ENCODE results near the gene GRID2.

GRID2 gene

GRCh38 chr4:93212250-93212649, 908.5 kb downstream of the GRID2 start:
- no peaks in the 10 kb centered on the region for H3K36me3 ChIP-seq (ENCODE audit: control insufficient read depth, insufficient read depth, low read length)
- H3K27me3 ChIP-seq (ENCODE audit: control insufficient read depth, insufficient read depth, low read length): no peaks in the 10 kb centered on the region
- H3K4me1 ChIP-seq (ENCODE audit: control insufficient read depth, insufficient read depth, low read length): no peaks in the 10 kb centered on the region

DNA sequence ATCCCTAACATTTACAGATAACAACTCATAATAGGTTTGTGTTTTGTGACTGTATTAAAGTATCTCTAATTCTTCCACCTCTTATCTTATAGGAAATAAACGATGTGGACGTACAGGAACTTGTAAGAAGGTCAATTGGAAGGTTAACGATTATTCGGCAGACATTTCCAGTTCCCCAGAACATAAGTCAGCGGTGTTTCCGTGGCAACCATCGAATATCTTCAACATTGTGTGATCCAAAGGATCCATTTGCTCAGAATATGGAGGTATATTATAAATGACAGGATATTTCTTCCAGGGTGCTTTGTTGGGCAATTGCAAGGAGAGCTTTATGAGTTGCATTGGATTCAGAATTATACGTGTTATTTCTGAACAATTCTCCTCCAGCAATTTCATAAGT, 912.9 kb downstream of the GRID2 start:
- no peak overlapping the region for H3K27ac ChIP-seq (ENCODE audit: low read depth, low read length)
- no peaks in the 10 kb centered on the region for H3K4me1 ChIP-seq (ENCODE audit: control insufficient read depth, insufficient read depth, low read length)
- H3K9ac ChIP-seq (ENCODE audit: low read length): no peak overlapping the region
- H3K27me3 ChIP-seq (ENCODE audit: control insufficient read depth, insufficient read depth, low read length): no peaks in the 10 kb centered on the region
- H3K36me3 ChIP-seq (ENCODE audit: control insufficient read depth, insufficient read depth, low read length): no peaks in the 10 kb centered on the region
- no peak overlapping the region for H3K4me3 ChIP-seq (ENCODE audit: low read length)

More at GRCh38 chr4:93212250-93212649, 908.5 kb downstream of the GRID2 start:
- no peak overlapping the region for H3K9ac ChIP-seq (ENCODE audit: low read length)
- H3K4me3 ChIP-seq (ENCODE audit: low read length): no peak overlapping the region
- H3K27ac ChIP-seq (ENCODE audit: low read depth, low read length): no peak overlapping the region

DNA sequence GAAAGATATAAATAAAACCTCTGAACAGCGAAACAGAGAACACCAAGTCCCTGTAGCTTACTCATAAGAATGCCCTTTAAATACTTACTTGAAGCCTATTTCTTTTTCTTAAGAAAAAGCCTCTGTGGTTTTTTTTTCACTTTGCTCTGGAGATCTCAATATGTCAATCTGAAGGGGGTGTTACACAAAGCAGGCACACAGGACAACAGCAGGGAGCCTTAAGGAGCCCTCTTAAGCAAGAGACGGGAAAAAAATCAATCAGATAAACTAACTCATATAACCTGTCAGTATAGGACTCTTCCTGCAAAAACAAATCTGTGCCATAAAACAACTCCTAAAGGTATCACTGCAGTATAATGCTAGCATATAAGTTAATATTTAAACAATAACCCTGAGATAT, 913.7 kb downstream of the GRID2 start:
- Histone ChIP-seq H3K27me3 (ENCODE audit: control insufficient read depth, insufficient read depth, low read length) (no peaks in the 10 kb centered on the region), H3K9ac (ENCODE audit: low read length) (no peak overlapping the region), H3K27ac (ENCODE audit: low read depth, low read length) (no peak overlapping the region), H3K4me1 (ENCODE audit: control insufficient read depth, insufficient read depth, low read length) (no peaks in the 10 kb centered on the region), H3K4me3 (ENCODE audit: low read length) (no peak overlapping the region), H3K36me3 (ENCODE audit: control insufficient read depth, insufficient read depth, low read length) (no peaks in the 10 kb centered on the region)

DNA sequence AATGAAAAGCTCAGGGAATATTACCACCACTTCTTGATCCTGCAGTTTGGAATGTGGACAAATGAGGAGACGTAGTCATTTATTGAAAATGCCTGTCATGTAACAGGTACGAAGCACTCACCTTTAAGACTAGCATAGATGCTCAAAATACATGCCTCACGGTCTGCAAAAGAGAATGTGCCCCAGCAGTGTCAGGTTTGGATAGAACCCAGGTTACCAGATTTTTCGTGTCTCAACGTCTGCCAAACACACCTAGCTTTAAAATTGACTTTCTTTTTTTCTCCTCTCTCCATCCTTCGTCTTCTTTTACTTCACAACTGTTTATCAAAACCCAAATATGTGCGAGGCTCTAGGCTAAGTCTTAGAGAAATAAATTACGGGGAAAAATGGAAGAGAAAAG, 918.0 kb downstream of the GRID2 start:
- no peaks in the 10 kb centered on the region for H3K36me3 ChIP-seq (ENCODE audit: control insufficient read depth, insufficient read depth, low read length)
- no peaks in the 10 kb centered on the region for H3K4me1 ChIP-seq (ENCODE audit: control insufficient read depth, insufficient read depth, low read length)
- H3K4me3 ChIP-seq (ENCODE audit: low read length): no peak overlapping the region
- H3K27ac ChIP-seq (ENCODE audit: low read depth, low read length): no peak overlapping the region
- H3K27me3 ChIP-seq (ENCODE audit: control insufficient read depth, insufficient read depth, low read length): no peaks in the 10 kb centered on the region
- no peak overlapping the region for H3K9ac ChIP-seq (ENCODE audit: low read length)

GRCh38 chr4:93228021-93228420, 924.3 kb downstream of the GRID2 start:
- no peaks in the 10 kb centered on the region for H3K4me1 ChIP-seq (ENCODE audit: control insufficient read depth, insufficient read depth, low read length)
- H3K9ac ChIP-seq (ENCODE audit: low read length): no peak overlapping the region
- no peaks in the 10 kb centered on the region for H3K27me3 ChIP-seq (ENCODE audit: control insufficient read depth, insufficient read depth, low read length)
- H3K36me3 ChIP-seq (ENCODE audit: control insufficient read depth, insufficient read depth, low read length): no peaks in the 10 kb centered on the region
- no peak overlapping the region for H3K27ac ChIP-seq (ENCODE audit: low read depth, low read length)
- H3K4me3 ChIP-seq (ENCODE audit: low read length): no peak overlapping the region

GRCh38 chr4:93232883-93233282, 929.1 kb downstream of the GRID2 start:
- no peak overlapping the region for H3K9ac ChIP-seq (ENCODE audit: low read length)
- H3K27me3 ChIP-seq (ENCODE audit: control insufficient read depth, insufficient read depth, low read length): no peaks in the 10 kb centered on the region
- H3K27ac ChIP-seq (ENCODE audit: low read depth, low read length): no peak overlapping the region
- no peaks in the 10 kb centered on the region for H3K36me3 ChIP-seq (ENCODE audit: control insufficient read depth, insufficient read depth, low read length)
- H3K4me3 ChIP-seq (ENCODE audit: low read length): no peak overlapping the region
- no peaks in the 10 kb centered on the region for H3K4me1 ChIP-seq (ENCODE audit: control insufficient read depth, insufficient read depth, low read length)

DNA sequence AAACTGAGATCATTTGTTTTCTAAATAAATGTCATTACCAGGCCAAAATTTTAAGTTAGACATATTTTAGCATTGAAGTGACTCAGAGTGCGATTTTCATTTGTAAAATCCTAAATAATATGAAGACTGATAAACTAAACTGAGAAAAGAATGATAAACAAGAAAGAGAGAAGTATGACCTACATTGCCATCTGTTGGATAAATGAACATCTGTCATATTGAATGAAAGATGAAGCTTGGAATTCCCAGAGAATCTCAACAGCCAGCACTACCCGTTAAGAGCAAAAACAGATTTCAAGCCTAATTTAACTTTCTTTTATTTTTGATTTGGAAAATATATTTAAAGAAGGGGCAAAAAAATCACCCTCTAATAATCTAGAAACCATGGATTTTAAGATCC, 933.8 kb downstream of the GRID2 start:
- Histone ChIP-seq H3K9ac (ENCODE audit: low read length) (no peak overlapping the region), H3K27ac (ENCODE audit: low read depth, low read length) (no peak overlapping the region), H3K36me3 (ENCODE audit: control insufficient read depth, insufficient read depth, low read length) (no peaks in the 10 kb centered on the region), H3K4me3 (ENCODE audit: low read length) (no peak overlapping the region), H3K27me3 (ENCODE audit: control insufficient read depth, insufficient read depth, low read length) (no peaks in the 10 kb centered on the region), H3K4me1 (ENCODE audit: control insufficient read depth, insufficient read depth, low read length) (no peaks in the 10 kb centered on the region)

DNA sequence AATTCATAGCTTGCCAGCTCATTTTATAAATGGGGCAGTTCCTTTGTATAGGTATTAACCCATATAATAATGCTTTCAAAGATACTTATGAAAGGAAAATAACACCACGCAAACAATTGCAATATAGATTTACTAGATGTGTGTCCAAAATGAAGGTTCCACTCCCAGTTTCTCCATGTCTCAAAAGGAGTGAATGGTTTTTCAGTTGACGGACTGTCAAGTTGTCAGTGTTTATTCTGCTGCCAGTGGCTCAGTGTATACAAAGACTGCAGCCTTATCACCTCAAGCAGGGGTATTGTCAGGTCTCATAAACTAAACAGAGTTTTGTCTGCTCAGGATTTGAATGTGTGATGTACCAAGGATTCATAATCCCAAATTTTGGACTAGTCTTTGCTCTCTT, 939.5 kb downstream of the GRID2 start:
- Histone ChIP-seq H3K4me3 (ENCODE audit: low read length) (no peak overlapping the region), H3K4me1 (ENCODE audit: control insufficient read depth, insufficient read depth, low read length) (no peaks in the 10 kb centered on the region)

GRCh38 chr4:93261207-93261606, 957.4 kb downstream of the GRID2 start:
- Histone ChIP-seq H3K36me3 (ENCODE audit: control insufficient read depth, insufficient read depth, low read length) (no peaks in the 10 kb centered on the region), H3K4me3 (ENCODE audit: low read length) (no peak overlapping the region), H3K27me3 (ENCODE audit: control insufficient read depth, insufficient read depth, low read length) (no peaks in the 10 kb centered on the region), H3K27ac (ENCODE audit: low read depth, low read length) (no peak overlapping the region), H3K4me1 (ENCODE audit: control insufficient read depth, insufficient read depth, low read length) (no peaks in the 10 kb centered on the region), H3K9ac (ENCODE audit: low read length) (no peak overlapping the region)

More for the DNA sequence above, 939.5 kb downstream of the GRID2 start:
- no peak overlapping the region for H3K9ac ChIP-seq (ENCODE audit: low read length)
- H3K27ac ChIP-seq (ENCODE audit: low read depth, low read length): no peak overlapping the region
- no peaks in the 10 kb centered on the region for H3K36me3 ChIP-seq (ENCODE audit: control insufficient read depth, insufficient read depth, low read length)
- H3K27me3 ChIP-seq (ENCODE audit: control insufficient read depth, insufficient read depth, low read length): no peaks in the 10 kb centered on the region

- H3K4me1 ChIP-seq (ENCODE audit: control insufficient read depth, insufficient read depth, low read length): no peaks in the 10 kb centered on the region
- H3K4me3 ChIP-seq (ENCODE audit: low read length): no peak overlapping the region
These were observed 959.4 kb downstream of the GRID2 start for GRCh38 chr4:93263166-93263565.

GRCh38 chr4:93267747-93268146, 964.0 kb downstream of the GRID2 start:
- H3K27ac ChIP-seq (ENCODE audit: low read depth, low read length): no peak overlapping the region
- H3K9ac ChIP-seq (ENCODE audit: low read length): no peak overlapping the region
- H3K4me3 ChIP-seq (ENCODE audit: low read length): no peak overlapping the region
- H3K4me1 ChIP-seq (ENCODE audit: control insufficient read depth, insufficient read depth, low read length): no peaks in the 10 kb centered on the region
- no peaks in the 10 kb centered on the region for H3K36me3 ChIP-seq (ENCODE audit: control insufficient read depth, insufficient read depth, low read length)
- H3K27me3 ChIP-seq (ENCODE audit: control insufficient read depth, insufficient read depth, low read length): no peaks in the 10 kb centered on the region

More at GRCh38 chr4:93263166-93263565, 959.4 kb downstream of the GRID2 start:
- no peaks in the 10 kb centered on the region for H3K36me3 ChIP-seq (ENCODE audit: control insufficient read depth, insufficient read depth, low read length)
- no peak overlapping the region for H3K27ac ChIP-seq (ENCODE audit: low read depth, low read length)
- H3K27me3 ChIP-seq (ENCODE audit: control insufficient read depth, insufficient read depth, low read length): no peaks in the 10 kb centered on the region
- no peak overlapping the region for H3K9ac ChIP-seq (ENCODE audit: low read length)

DNA sequence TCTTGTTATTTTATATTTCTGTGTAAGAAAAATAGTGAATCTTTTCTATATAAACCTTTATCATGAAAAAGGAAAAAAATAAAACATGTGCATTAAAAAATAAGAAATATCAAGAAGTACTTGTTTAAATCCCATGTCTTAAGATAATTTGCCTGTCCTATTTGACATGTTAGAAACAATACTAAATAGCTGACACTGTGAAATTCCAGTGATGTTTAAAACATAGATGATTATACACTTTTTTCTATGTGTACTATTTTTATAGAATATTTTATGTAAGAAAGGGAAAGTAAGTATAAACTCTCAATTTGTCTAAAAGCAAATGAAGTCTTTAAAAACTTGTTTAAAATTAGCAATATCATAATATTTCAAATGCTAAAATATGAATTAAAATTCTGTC, 981.6 kb downstream of the GRID2 start:
- no peaks in the 10 kb centered on the region for H3K4me1 ChIP-seq (ENCODE audit: control insufficient read depth, insufficient read depth, low read length)
- no peak overlapping the region for H3K9ac ChIP-seq (ENCODE audit: low read length)
- no peaks in the 10 kb centered on the region for H3K36me3 ChIP-seq (ENCODE audit: control insufficient read depth, insufficient read depth, low read length)
- no peak overlapping the region for H3K4me3 ChIP-seq (ENCODE audit: low read length)
- no peaks in the 10 kb centered on the region for H3K27me3 ChIP-seq (ENCODE audit: control insufficient read depth, insufficient read depth, low read length)
- no peak overlapping the region for H3K27ac ChIP-seq (ENCODE audit: low read depth, low read length)

DNA sequence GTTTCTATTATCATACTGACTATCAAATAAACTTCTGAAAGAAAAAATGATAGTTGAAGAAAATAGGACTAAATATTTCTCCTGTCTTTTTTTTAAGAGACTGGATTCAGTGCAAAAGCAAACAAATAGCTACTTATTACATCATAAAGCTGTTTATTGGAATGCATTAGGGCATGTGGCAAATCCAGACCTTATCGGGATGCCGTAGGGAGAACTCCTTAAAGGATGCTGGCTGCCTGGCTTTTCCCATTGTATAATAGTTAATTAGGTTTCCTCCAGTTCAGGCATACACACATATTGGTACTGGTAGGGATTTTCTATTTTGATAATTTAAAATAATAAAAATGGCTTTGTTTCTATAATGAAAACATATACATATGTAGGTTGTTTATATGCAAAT, 985.5 kb downstream of the GRID2 start:
- Histone ChIP-seq H3K9ac (ENCODE audit: low read length) (no peak overlapping the region), H3K36me3 (ENCODE audit: control insufficient read depth, insufficient read depth, low read length) (no peaks in the 10 kb centered on the region), H3K4me1 (ENCODE audit: control insufficient read depth, insufficient read depth, low read length) (no peaks in the 10 kb centered on the region), H3K27me3 (ENCODE audit: control insufficient read depth, insufficient read depth, low read length) (no peaks in the 10 kb centered on the region), H3K27ac (ENCODE audit: low read depth, low read length) (no peak overlapping the region), H3K4me3 (ENCODE audit: low read length) (no peak overlapping the region)
